ENCODE data around the gene ZMIZ1.

The ZMIZ1 gene

GRCh38 chr10:79027147-79028055 is 41.4 kb upstream of the ZMIZ1 start:
- TF ChIP-seq REST (IDR thresholded peaks at IDR 0.05; ENCODE audit: insufficient read depth in 1 of 2, low read depth in 2 of 2, low read length in 2 of 2) (no peak), TAF1 (IDR thresholded peaks at IDR 0.05; ENCODE audit: borderline replicate concordance, insufficient read depth, low read length) (no peak), FOXP2 (optimal IDR thresholded peaks at IDR 0.05; ENCODE audit: borderline replicate concordance, extremely low read depth, extremely low read length, insufficient read depth) (no peak), POLR2AphosphoS5 (IDR thresholded peaks at IDR 0.05; ENCODE audit: low read depth, low read length) (no peak), SIN3A (IDR thresholded peaks at IDR 0.05; ENCODE audit: borderline replicate concordance, insufficient read depth, low read length) (no peak)

- no peak for TF ChIP-seq TAF1 (IDR thresholded peaks at IDR 0.05; ENCODE audit: borderline replicate concordance, insufficient read depth, low read length)
- TF ChIP-seq FOXP2 (optimal IDR thresholded peaks at IDR 0.05; ENCODE audit: borderline replicate concordance, extremely low read depth, extremely low read length, insufficient read depth) = no peak
- TF ChIP-seq SIN3A (IDR thresholded peaks at IDR 0.05; ENCODE audit: borderline replicate concordance, insufficient read depth, low read length) = no peak
- TF ChIP-seq POLR2AphosphoS5 (IDR thresholded peaks at IDR 0.05; ENCODE audit: low read depth, low read length) = no peak
- no peak for TF ChIP-seq REST (IDR thresholded peaks at IDR 0.05; ENCODE audit: insufficient read depth in 1 of 2, low read depth in 2 of 2, low read length in 2 of 2)
Measured at GRCh38 chr10:79028056-79028430, 40.7 kb upstream of the ZMIZ1 start.

- TF ChIP-seq TAF1 (IDR thresholded peaks at IDR 0.05; ENCODE audit: borderline replicate concordance, insufficient read depth, low read length) (no peak), FOXP2 (optimal IDR thresholded peaks at IDR 0.05; ENCODE audit: borderline replicate concordance, extremely low read depth, extremely low read length, insufficient read depth) (no peak), SIN3A (IDR thresholded peaks at IDR 0.05; ENCODE audit: borderline replicate concordance, insufficient read depth, low read length) (no peak), REST (IDR thresholded peaks at IDR 0.05; ENCODE audit: insufficient read depth in 1 of 2, low read depth in 2 of 2, low read length in 2 of 2) (no peak), POLR2AphosphoS5 (IDR thresholded peaks at IDR 0.05; ENCODE audit: low read depth, low read length) (no peak)
Measured at GRCh38 chr10:79028451-79029010, 40.2 kb upstream of the ZMIZ1 start.

- no peak for TF ChIP-seq SIN3A (IDR thresholded peaks at IDR 0.05; ENCODE audit: borderline replicate concordance, insufficient read depth, low read length)
- no peak for TF ChIP-seq TAF1 (IDR thresholded peaks at IDR 0.05; ENCODE audit: borderline replicate concordance, insufficient read depth, low read length)
- no peak for TF ChIP-seq REST (IDR thresholded peaks at IDR 0.05; ENCODE audit: insufficient read depth in 1 of 2, low read depth in 2 of 2, low read length in 2 of 2)
- no peak for TF ChIP-seq FOXP2 (optimal IDR thresholded peaks at IDR 0.05; ENCODE audit: borderline replicate concordance, extremely low read depth, extremely low read length, insufficient read depth)
- no peak for TF ChIP-seq POLR2AphosphoS5 (IDR thresholded peaks at IDR 0.05; ENCODE audit: low read depth, low read length)
Measured at GRCh38 chr10:79029478-79030390, 39.0 kb upstream of the ZMIZ1 start.
